Stimulated activated CD4-positive, alpha-beta T cell treated with anti-CD3 and anti-CD28 coated beads, Interleukin-4, amount 100 ng/mL, for 48 hours (primary cell): ENCODE results near the gene TOX2.

Experiments used
- DNase-seq, 2 donors: peaks; one replicate each; pipeline ENCODE4 v3.0.0-alpha.2; 2020; ENCODE audit warnings: low read depth in 2 of 2

Gene TOX2

GRCh38 chr20:44104798-44105517 lies 190.3 kb downstream of the TOX2 start:
- DNase-seq: no peak

- DNase-seq: no peak
Measured at GRCh38 chr20:44106615-44107014, 192.0 kb downstream of the TOX2 start.

GRCh38 chr20:44109951-44110361 lies 195.3 kb downstream of the TOX2 start:
- no peak for DNase-seq

- no peak for DNase-seq
Measured at GRCh38 chr20:44110816-44111568, 196.3 kb downstream of the TOX2 start.

- DNase-seq: no peak
Measured at GRCh38 chr20:44111712-44112335, 197.2 kb downstream of the TOX2 start.

GRCh38 chr20:44112456-44112855 lies 197.8 kb downstream of the TOX2 start:
- DNase-seq: no peak

- no peak for DNase-seq
Measured at GRCh38 chr20:44112889-44113617, 198.4 kb downstream of the TOX2 start.

- no peak for DNase-seq
Measured at GRCh38 chr20:44113618-44114376, 199.1 kb downstream of the TOX2 start.

GRCh38 chr20:44115181-44115580 lies 200.5 kb downstream of the TOX2 start:
- DNase-seq: no peak

GRCh38 chr20:44115762-44116644 lies 201.4 kb downstream of the TOX2 start:
- DNase-seq: no peak

GRCh38 chr20:44117296-44118184 lies 202.9 kb downstream of the TOX2 start:
- no peak for DNase-seq

GRCh38 chr20:44118185-44119033 lies 203.8 kb downstream of the TOX2 start:
- no peak for DNase-seq
